PC-9 (cell line): ENCODE results near the gene ABLIM2. TPM values are rescaled to one million over a fixed set of nuclear protein-coding genes. Genes with fewer than 3 reads are reported as not detected.

ENCODE experiments used
- BruUV-seq: library from RNA; stranded (reverse); fragments of 400-500 nt; replicated peaks from 2 replicates; lab custom pipeline; 2021; lab: Mats Ljungman, UMichigan
- CTCF ChIA-PET: fragments of 300-600 bp; sonication (Branson Sonifier 250); formaldehyde crosslinking; loops from one replicate; lab custom pipeline; 2022; ENCODE audit warnings: antibody characterized with exemption; lab: Charles Lee
- POLR2A ChIA-PET: fragments of 300-600 bp; sonication (Branson Sonifier 250); formaldehyde crosslinking; loops from one replicate; lab custom pipeline; 2022; ENCODE audit warnings: antibody characterized with exemption; ENCODE audit not compliant: unreplicated experiment; lab: Charles Lee
- DNase-seq, 2 experiments: peaks; one replicate each; pipeline versions ENCODE4 v3.0.0 to v3.0.0-alpha.2; 2015 to 2022; ENCODE audit warnings: mixed read lengths in 1 of 2
- H2AFZ ChIP-seq: fragments of 200-600 bp; sonication (generic); 2 replicates; pipeline ENCODE4 v1.8.1; 2017; ENCODE audit warnings: antibody characterized with exemption
- H3F3A ChIP-seq: fragments of 200-600 bp; sonication (generic); 2 replicates; pipeline ENCODE4 v1.8.1; 2017; ENCODE audit warnings: antibody characterized with exemption, mild to moderate bottlenecking, low read depth; ENCODE audit not compliant: insufficient read depth
- H3K27ac ChIP-seq: fragments of 200-600 bp; sonication (generic); 2 replicates; pipeline ENCODE4 v1.6.1; 2016; ENCODE audit warnings: mixed run types
- H3K27me3 ChIP-seq: fragments of 200-600 bp; sonication (generic); 2 replicates; pipeline ENCODE4 v1.6.1; 2016; ENCODE audit warnings: low read depth, mixed run types; ENCODE audit not compliant: insufficient read depth
- H3K36me3 ChIP-seq: fragments of 200-600 bp; sonication (generic); 2 replicates; pipeline ENCODE4 v1.6.1; 2016; ENCODE audit warnings: low read depth, mixed run types
- H3K4me1 ChIP-seq: fragments of 200-600 bp; sonication (generic); replicated peaks from 2 replicates; pipeline ENCODE4 v1.6.1; 2016; ENCODE audit warnings: mixed run types; ENCODE audit not compliant: insufficient read depth
- H3K4me2 ChIP-seq: fragments of 200-600 bp; sonication (generic); 2 replicates; pipeline ENCODE4 v1.6.1; 2017; ENCODE audit warnings: mixed run types
- H3K4me3 ChIP-seq: fragments of 200-600 bp; sonication (generic); 2 replicates; pipeline ENCODE4 v1.6.1; 2016; ENCODE audit warnings: mixed run types
- H3K79me2 ChIP-seq: fragments of 200-600 bp; sonication (generic); 2 replicates; pipeline ENCODE4 v1.6.1; 2017; ENCODE audit warnings: low read depth, mixed run types
- H3K9me2 ChIP-seq: fragments of 200-600 bp; sonication (generic); 2 replicates; pipeline ENCODE4 v1.8.1; 2017; ENCODE audit warnings: mild to moderate bottlenecking; ENCODE audit not compliant: insufficient read depth
- H3K9me3 ChIP-seq: fragments of 200-600 bp; sonication (generic); 2 replicates; pipeline ENCODE4 v1.8.1; 2016; ENCODE audit warnings: low read depth; ENCODE audit not compliant: insufficient read depth
- H4K20me1 ChIP-seq: fragments of 200-600 bp; sonication (generic); 2 replicates; pipeline ENCODE4 v1.8.1; 2017; ENCODE audit not compliant: insufficient read depth
- CTCF ChIP-seq: fragments of 200-600 bp; sonication (generic); conservative IDR thresholded peaks from 2 replicates; pipeline ENCODE4 v1.6.1; 2017; ENCODE audit warnings: mixed run types, antibody characterized with exemption, mild to moderate bottlenecking, moderate library complexity
- EZH2 ChIP-seq: fragments of 200-600 bp; sonication (generic); IDR thresholded peaks from 2 replicates; pipeline ENCODE4 v1.8.0; 2017; ENCODE audit warnings: antibody characterized with exemption, low read depth
- intact Hi-C: fragments of 100-400 bp; cut with micrococcal nuclease; formaldehyde crosslinking; loops from one replicate; pipeline ENCODE4 v1.10.0; 2022; ENCODE audit not compliant: unreplicated experiment
- total RNA-seq: library from RNA; stranded (reverse); gene quantifications from 2 replicates; pipeline ENCODE4 v1.2.3, GENCODE V29; 2021

The ABLIM2 gene
- total RNA-seq, 1 experiment from 2014 or later = 1.6 TPM

- Histone ChIP-seq H2AFZ (no peak overlapping the region), H3F3A (no peaks in the 10 kb centered on the region), H3K79me2 (no peaks in the 10 kb centered on the region), H3K27me3 (peaks cover 19% of the 10 kb centered on the region; the same call in 1 of the 2 replicates), H3K9me3 (no peaks in the 10 kb centered on the region), H3K4me3 (no peak overlapping the region), H4K20me1 (no peaks in the 10 kb centered on the region), H3K9me2 (no peaks in the 10 kb centered on the region), H3K4me2 (no peak overlapping the region), H3K4me1 (no peaks in the 10 kb centered on the region), H3K36me3 (no peaks in the 10 kb centered on the region), H3K27ac (no peak overlapping the region)
- POLR2A ChIA-PET = no interaction called here
- intact Hi-C loops = no loop called here
- CTCF ChIA-PET = no interaction called here
- BruUV-seq = no TSS peak
- no peak for DNase-seq
- TF ChIP-seq CTCF = no peak
- TF ChIP-seq EZH2 = no peak
Measured at GRCh38 chr4:8127051-8127826, 31.4 kb downstream of the ABLIM2 start.

- DNase-seq = no peak
- Histone ChIP-seq H3F3A (no peaks in the 10 kb centered on the region), H4K20me1 (no peaks in the 10 kb centered on the region), H3K27ac (no peak overlapping the region), H2AFZ (no peak overlapping the region), H3K4me2 (no peak overlapping the region), H3K36me3 (no peaks in the 10 kb centered on the region), H3K79me2 (no peaks in the 10 kb centered on the region), H3K27me3 (peaks cover 16% of the 10 kb centered on the region; the same call in 1 of the 2 replicates), H3K4me1 (no peaks in the 10 kb centered on the region), H3K9me2 (no peaks in the 10 kb centered on the region), H3K4me3 (no peak overlapping the region), H3K9me3 (no peaks in the 10 kb centered on the region)
- BruUV-seq = no TSS peak
- ChIA-PET CTCF (no interaction called here), POLR2A (no interaction called here)
- intact Hi-C loops = no loop called here
- TF ChIP-seq CTCF (no peak), EZH2 (no peak)
Measured at GRCh38 chr4:8126523-8126922, 32.1 kb downstream of the ABLIM2 start.

- no peak for TF ChIP-seq EZH2
- no peak for TF ChIP-seq CTCF
- Histone ChIP-seq H4K20me1 (no peaks in the 10 kb centered on the region), H2AFZ (no peak overlapping the region), H3F3A (no peaks in the 10 kb centered on the region), H3K4me1 (no peaks in the 10 kb centered on the region), H3K79me2 (no peaks in the 10 kb centered on the region), H3K27ac (no peak overlapping the region), H3K4me3 (no peak overlapping the region), H3K4me2 (no peak overlapping the region), H3K36me3 (no peaks in the 10 kb centered on the region), H3K9me3 (no peaks in the 10 kb centered on the region), H3K9me2 (no peaks in the 10 kb centered on the region), H3K27me3 (peaks cover 8% of the 10 kb centered on the region; the same call in 1 of the 2 replicates)
- intact Hi-C loops = no loop called here
- BruUV-seq = no TSS peak
- CTCF ChIA-PET = no interaction called here
- DNase-seq = no peak
- POLR2A ChIA-PET = no interaction called here
Measured at GRCh38 chr4:8125526-8126056, 33.0 kb downstream of the ABLIM2 start.
